DND-41 (cell line): ENCODE results near the gene IQCM.

Experiments used
- ATAC-seq: fragments of 200-7000 bp; cut with Tn5 transposase; 3 replicates; pipeline ENCODE4 v1.9.1; 2021; ENCODE audit warnings: low read depth; ENCODE audit not compliant: insufficient read depth
- DNase-seq: peaks from one replicate; pipeline ENCODE4 v3.0.0-alpha.2; 2020
- H2AFZ ChIP-seq: 2 replicates; pipeline ENCODE4 v1.6.0; 2012; ENCODE audit warnings: low read depth, low read length
- H3K27ac ChIP-seq: 2 replicates; pipeline ENCODE4 v1.5.1; 2012; ENCODE audit warnings: low read length, inconsistent platforms
- H3K27me3 ChIP-seq: fragments of 200-600 bp; sonication (generic); 2 replicates; pipeline ENCODE4 v1.6.0; 2012; ENCODE audit warnings: low read length, mild to moderate bottlenecking, inconsistent platforms; ENCODE audit not compliant: insufficient read depth, poor library complexity
- H3K36me3 ChIP-seq: 2 replicates; pipeline ENCODE4 v1.5.1; 2012; ENCODE audit warnings: low read length, inconsistent platforms; ENCODE audit not compliant: insufficient read depth
- H3K4me1 ChIP-seq: 2 replicates; pipeline ENCODE4 v1.5.1; 2012; ENCODE audit warnings: mild to moderate bottlenecking, low read length; ENCODE audit not compliant: insufficient read depth
- H3K4me2 ChIP-seq: 2 replicates; pipeline ENCODE4 v1.6.0; 2012; ENCODE audit warnings: mild to moderate bottlenecking, moderate library complexity, low read length, inconsistent platforms; ENCODE audit not compliant: insufficient read depth
- H3K4me3 ChIP-seq, 2 experiments: fragments of 200-600 bp in 1 of 2; shearing (Covaris generic) in 1 of 2; 2 replicates each; pipeline ENCODE4 v1.5.1; 2012 to 2016; ENCODE audit warnings: inconsistent platforms in 2 of 2, low read length in 2 of 2, mild to moderate bottlenecking in 2 of 2, low read depth in 1 of 2, moderate library complexity in 1 of 2
- H3K79me2 ChIP-seq: 2 replicates; pipeline ENCODE4 v1.6.0; 2012; ENCODE audit warnings: low read length, inconsistent platforms; ENCODE audit not compliant: insufficient read depth
- H3K9ac ChIP-seq: 2 replicates; pipeline ENCODE4 v1.6.0; 2012; ENCODE audit warnings: low read depth, mild to moderate bottlenecking, inconsistent platforms, low read length, moderate library complexity
- H3K9me3 ChIP-seq: 2 replicates; pipeline ENCODE4 v1.5.1; 2012; ENCODE audit warnings: low read length, moderate library complexity, mild to moderate bottlenecking, inconsistent platforms; ENCODE audit not compliant: insufficient read depth, severe bottlenecking
- H4K20me1 ChIP-seq: 2 replicates; pipeline ENCODE4 v1.6.0; 2012; ENCODE audit warnings: low read length; ENCODE audit not compliant: insufficient read depth
- EZH2 ChIP-seq: IDR thresholded peaks from 3 replicates; pipeline ENCODE4 v1.6.1; 2012; ENCODE audit warnings: borderline replicate concordance, low read depth, mild to moderate bottlenecking, moderate library complexity, low read length, inconsistent platforms; ENCODE audit not compliant: severe bottlenecking
- TF ChIP-seq, protein P1 (sequence below): IDR thresholded peaks from 2 replicates; pipeline ENCODE4 v1.5.1; 2012; ENCODE audit warnings: borderline replicate concordance, low read length, moderate library complexity, mild to moderate bottlenecking; ENCODE audit not compliant: poor library complexity, severe bottlenecking; ENCODE audit errors: extremely low read depth

The IQCM gene

DNA sequence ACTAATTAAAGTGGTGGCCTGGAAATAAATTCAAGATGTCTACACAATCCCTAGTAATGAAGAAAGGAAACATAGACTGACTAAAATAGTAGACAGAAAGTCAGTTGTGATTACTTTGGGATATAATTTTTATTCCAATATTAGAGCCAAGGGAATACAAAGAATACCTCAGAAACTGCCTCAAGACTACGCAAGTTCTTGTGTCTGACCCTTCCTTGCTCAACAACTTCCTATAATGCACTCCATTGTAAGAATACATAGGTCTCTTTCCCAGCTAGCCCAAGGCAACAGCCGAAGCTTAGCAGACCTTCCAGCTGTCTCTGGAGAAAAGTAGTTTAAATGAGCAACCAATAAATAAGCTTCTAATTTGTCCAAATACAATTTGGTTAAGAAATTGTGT lies 315.9 kb downstream of the IQCM start:
- Histone ChIP-seq H3K4me3 (no peak overlapping the region), H3K36me3 (no peaks in the 10 kb centered on the region), H2AFZ (no peak overlapping the region), H3K27ac (no peak overlapping the region), H3K9ac (no peak overlapping the region), H3K9me3 (no peaks in the 10 kb centered on the region), H3K4me1 (no peaks in the 10 kb centered on the region), H3K27me3 (no peaks in the 10 kb centered on the region), H4K20me1 (no peaks in the 10 kb centered on the region), H3K4me2 (no peak overlapping the region), H3K79me2 (no peaks in the 10 kb centered on the region)
- ATAC-seq (no peak), DNase-seq (no peak)
- TF ChIP-seq, protein P1, sequence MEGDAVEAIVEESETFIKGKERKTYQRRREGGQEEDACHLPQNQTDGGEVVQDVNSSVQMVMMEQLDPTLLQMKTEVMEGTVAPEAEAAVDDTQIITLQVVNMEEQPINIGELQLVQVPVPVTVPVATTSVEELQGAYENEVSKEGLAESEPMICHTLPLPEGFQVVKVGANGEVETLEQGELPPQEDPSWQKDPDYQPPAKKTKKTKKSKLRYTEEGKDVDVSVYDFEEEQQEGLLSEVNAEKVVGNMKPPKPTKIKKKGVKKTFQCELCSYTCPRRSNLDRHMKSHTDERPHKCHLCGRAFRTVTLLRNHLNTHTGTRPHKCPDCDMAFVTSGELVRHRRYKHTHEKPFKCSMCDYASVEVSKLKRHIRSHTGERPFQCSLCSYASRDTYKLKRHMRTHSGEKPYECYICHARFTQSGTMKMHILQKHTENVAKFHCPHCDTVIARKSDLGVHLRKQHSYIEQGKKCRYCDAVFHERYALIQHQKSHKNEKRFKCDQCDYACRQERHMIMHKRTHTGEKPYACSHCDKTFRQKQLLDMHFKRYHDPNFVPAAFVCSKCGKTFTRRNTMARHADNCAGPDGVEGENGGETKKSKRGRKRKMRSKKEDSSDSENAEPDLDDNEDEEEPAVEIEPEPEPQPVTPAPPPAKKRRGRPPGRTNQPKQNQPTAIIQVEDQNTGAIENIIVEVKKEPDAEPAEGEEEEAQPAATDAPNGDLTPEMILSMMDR = no peak
- TF ChIP-seq EZH2 = no peak

GRCh38 chr4:149498246-149498645 lies 317.4 kb downstream of the IQCM start:
- Histone ChIP-seq H2AFZ (no peak overlapping the region), H3K36me3 (no peaks in the 10 kb centered on the region), H3K27me3 (no peaks in the 10 kb centered on the region), H3K4me2 (no peak overlapping the region), H3K27ac (no peak overlapping the region), H3K9ac (no peak overlapping the region), H4K20me1 (no peaks in the 10 kb centered on the region), H3K4me3 (no peak overlapping the region), H3K9me3 (no peaks in the 10 kb centered on the region), H3K4me1 (no peaks in the 10 kb centered on the region), H3K79me2 (no peaks in the 10 kb centered on the region)
- ATAC-seq (no peak), DNase-seq (no peak)
- no peak for TF ChIP-seq EZH2
- TF ChIP-seq, protein P1 = no peak

DNA sequence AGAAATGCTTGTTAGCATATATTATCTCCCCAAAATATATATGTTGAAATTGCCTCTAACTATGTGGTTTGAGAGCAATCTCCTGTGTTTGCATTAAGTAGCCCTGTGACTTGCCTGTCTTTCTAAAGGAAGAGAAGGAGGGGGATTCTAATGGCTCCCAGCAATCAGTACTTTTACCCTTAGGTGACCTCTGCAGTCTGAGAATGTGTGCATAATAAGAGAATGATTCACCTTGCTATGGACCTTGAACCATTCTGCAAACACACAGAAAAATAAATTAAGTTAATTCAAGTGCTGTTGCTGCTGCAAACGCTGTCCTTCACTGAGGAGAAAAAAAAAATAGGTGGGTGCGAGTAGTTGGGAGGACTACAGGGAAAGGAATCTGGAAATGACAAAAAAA lies 322.2 kb downstream of the IQCM start:
- Histone ChIP-seq H3K9ac (no peak overlapping the region), H3K36me3 (no peaks in the 10 kb centered on the region), H3K4me3 (no peak overlapping the region), H3K9me3 (no peaks in the 10 kb centered on the region), H3K4me1 (no peaks in the 10 kb centered on the region), H4K20me1 (no peaks in the 10 kb centered on the region), H3K27me3 (no peaks in the 10 kb centered on the region), H3K4me2 (no peak overlapping the region), H3K79me2 (no peaks in the 10 kb centered on the region), H2AFZ (no peak overlapping the region), H3K27ac (no peak overlapping the region)
- ATAC-seq (no peak), DNase-seq (no peak)
- TF ChIP-seq EZH2 = no peak
- TF ChIP-seq, protein P1 = no peak

- H3K4me3 ChIP-seq = no peak overlapping the region
- no peak overlapping the region for H3K27ac ChIP-seq
- H3K36me3 ChIP-seq = no peaks in the 10 kb centered on the region
- no peak overlapping the region for H3K4me2 ChIP-seq
- H4K20me1 ChIP-seq = no peaks in the 10 kb centered on the region
- H3K27me3 ChIP-seq = no peaks in the 10 kb centered on the region
- TF ChIP-seq EZH2 = no peak
- TF ChIP-seq, protein P1 = no peak
- no peaks in the 10 kb centered on the region for H3K79me2 ChIP-seq
- ATAC-seq (no peak), DNase-seq (no peak)
- H3K9ac ChIP-seq = no peak overlapping the region
- H3K4me1 ChIP-seq = no peaks in the 10 kb centered on the region
- H2AFZ ChIP-seq = no peak overlapping the region
- no peaks in the 10 kb centered on the region for H3K9me3 ChIP-seq
Measured at GRCh38 chr4:149489321-149489720, 326.3 kb downstream of the IQCM start.
